IPS-18c (cell line): Measurements from ENCODE around the gene UBE2D2.
A peak's percentile ranks its signal among the peaks of the same experiment; 100 is the strongest.

Source experiments
- H3K4me3 ChIP-seq: 2 replicates; pipeline ENCODE4 v1.7.0; 2013; ENCODE audit warnings: low read depth, mild to moderate bottlenecking, low read length, moderate library complexity; ENCODE audit not compliant: insufficient read depth
- H3K9me3 ChIP-seq: one replicate; pipeline ENCODE4 v1.6.1; 2013; ENCODE audit warnings: mild to moderate bottlenecking, low read length, moderate library complexity; ENCODE audit not compliant: control insufficient read depth, insufficient read depth

UBE2D2 gene

DNA sequence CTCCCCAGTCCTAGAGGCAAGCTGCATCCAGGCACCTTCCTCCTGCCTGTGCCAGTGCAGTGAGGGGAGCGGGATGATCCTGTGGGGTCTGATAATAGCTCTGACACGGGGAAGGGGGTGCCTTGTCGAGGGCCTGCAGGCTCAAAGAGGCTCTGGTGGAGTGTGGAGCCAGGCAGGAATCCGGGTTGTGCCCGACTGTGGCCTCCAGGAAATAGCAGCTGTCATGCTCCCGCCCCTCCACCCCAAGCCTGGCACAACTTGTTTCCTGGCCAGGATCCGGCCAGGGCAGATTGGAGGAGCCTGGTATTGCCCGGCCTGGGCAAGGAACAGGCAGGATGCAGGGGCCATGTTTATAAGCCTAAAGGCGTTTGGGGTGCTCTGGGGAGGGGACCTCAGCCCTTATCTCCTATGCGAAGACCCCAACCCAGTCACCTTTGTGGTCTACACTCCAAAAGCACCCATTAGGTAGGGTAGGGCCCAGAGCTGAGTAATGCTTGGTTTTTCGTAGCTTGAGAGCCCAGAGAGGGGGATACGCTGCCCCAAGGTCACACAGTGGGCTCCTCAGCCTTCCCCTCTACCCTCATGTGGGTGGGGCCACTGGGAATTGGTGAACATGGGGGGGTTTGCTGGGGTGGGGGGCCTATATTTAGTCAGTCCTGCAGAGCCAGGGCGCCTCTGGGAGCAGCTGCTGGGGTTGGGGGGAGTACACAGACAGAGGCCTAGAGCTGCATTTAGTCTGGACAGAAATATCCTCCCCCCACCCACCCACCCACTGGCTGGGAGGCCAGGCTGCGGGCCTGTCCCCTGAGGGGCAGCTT is 99.2 kb downstream of the UBE2D2 start:
- peak overlapping the region; percentile 15; the same call in 1 of the 2 replicates for H3K4me3 ChIP-seq
- no peaks in the 10 kb centered on the region for H3K9me3 ChIP-seq

DNA sequence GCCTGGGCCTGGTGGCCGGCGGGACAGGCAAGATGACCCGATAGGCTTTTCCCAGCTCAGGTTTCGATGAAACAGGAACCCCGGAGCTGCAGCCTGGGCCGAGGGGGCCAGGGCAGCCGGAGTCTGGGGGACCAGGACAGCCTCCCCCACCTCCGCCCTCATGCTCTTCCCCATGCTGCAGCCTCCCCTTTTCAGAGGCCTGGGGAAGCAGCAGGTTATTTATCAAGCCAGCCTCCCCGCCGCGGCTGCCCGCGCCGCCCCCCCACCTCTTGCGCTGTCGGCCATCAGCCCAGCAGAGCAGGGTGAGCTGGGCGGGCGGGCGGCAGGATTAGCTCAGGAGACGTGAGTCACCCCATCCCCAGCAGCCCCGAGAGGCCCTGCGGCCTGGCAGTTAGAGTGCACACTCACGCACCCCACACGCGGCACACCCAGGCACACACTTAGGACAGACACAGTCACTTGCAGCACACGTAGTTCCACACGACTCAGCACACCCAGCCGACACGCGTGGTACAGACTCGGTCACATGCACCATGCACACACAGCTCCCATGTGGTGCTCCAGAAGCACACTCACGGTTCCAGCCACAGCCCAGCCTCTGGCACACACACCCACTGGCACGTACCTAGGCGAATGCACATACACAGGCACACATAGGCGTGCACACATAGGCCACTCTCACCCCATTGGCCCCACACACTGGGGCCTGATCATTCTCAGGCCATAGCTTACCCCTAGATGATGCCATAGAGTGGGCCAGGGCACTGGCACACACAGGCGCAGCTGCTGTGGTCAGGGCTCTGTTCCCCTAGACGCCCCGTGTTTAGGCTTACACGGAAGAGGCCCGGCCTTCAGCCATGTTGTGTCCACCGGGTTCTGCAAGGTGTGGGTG is 100.0 kb downstream of the UBE2D2 start:
- Histone ChIP-seq H3K4me3 (no peak overlapping the region), H3K9me3 (no peaks in the 10 kb centered on the region)

DNA sequence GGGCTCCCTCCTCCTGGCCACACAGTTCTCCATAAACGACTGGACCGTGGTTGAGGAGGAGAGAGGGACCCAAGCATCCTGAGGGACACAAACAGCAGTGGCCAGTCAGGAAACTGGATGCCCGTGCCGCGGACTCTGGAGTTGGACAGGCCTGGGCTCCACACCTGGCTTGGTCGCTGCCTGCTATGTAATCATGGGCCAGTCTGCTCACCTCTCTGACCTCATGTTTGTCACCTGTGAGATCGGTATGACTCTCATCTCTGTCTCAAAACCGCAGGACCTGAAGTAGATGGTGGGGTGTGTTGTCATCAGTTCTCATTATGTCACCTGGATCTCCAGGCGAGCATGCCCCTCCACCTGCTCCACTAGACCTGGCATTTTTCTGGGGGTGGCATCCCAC is 101.5 kb downstream of the UBE2D2 start:
- H3K4me3 ChIP-seq: no peak overlapping the region

DNA sequence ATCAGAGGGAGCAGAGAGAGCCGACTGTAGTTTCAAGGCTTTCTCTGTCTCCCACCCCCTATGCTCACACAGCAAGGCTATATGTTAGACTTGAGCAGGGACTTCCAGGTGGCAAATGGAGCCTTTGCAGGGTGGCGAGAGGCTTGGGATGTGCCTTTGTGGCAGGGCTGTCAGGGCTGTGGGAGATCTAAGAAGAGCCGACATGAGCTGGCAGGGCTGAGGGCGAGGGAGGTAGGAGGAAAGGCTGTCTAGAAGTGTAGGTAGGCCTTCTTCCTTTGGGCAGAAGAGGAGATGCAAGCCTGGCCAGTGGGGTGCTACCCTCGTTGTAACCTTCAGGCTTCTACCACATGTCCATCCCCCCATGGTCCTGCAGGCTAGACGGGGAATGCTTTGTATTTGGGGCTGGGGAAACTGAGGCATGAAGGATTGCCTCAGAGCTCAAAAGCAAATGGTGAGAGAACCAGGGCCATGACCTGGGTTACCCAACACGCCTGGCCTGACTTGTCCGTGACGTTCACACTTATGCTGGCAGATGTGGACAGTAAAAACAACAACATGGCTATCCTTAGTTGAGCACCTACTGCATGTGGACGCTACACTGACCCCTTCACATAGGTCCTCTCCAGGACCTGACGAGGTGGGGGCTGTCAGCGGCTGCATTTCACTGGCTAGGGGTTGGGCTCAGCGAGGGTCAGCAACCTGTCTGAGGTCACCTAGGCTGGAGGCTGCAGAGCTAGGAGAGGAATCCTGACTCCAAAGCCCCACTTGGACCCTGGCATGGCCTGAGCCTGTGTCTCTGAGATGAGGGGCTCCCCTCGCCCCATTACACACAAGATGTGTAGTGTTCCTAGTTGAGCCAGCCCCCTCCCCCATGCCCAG is 102.3 kb downstream of the UBE2D2 start:
- Histone ChIP-seq H3K9me3 (no peaks in the 10 kb centered on the region), H3K4me3 (no peak overlapping the region)

More for the DNA sequence above, 101.5 kb downstream of the UBE2D2 start:
- H3K9me3 ChIP-seq: no peaks in the 10 kb centered on the region

DNA sequence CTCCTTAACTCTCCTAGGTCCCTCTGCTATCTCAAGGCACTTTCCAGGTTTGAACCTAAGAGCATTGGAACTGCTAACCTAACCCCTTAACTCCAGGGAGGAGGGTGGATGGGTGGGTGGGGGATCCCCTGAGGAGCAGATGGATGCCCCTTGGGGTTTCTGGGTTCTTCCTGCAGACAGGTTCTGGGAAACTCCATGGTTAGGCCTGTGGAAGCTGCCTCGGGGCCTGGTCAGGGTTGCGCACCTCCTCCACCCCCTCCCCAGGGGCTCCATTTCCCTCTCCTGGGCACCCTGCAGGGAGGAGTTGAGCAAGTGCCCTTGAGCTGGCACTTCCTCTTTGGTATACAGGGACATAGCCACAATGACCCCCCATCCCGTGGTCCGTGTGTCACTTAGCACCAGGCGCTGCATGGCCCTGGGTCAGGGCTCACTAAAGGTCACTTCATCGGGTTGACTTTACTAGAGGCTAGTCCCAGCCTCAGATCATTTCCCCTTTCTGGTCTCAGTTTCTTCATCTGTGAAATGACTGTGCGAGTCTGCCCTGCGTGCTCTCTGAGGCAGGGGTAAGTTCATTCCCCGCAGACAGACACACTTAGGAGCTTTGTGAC is 103.1 kb downstream of the UBE2D2 start:
- Histone ChIP-seq H3K9me3 (no peaks in the 10 kb centered on the region), H3K4me3 (no peak overlapping the region)

DNA sequence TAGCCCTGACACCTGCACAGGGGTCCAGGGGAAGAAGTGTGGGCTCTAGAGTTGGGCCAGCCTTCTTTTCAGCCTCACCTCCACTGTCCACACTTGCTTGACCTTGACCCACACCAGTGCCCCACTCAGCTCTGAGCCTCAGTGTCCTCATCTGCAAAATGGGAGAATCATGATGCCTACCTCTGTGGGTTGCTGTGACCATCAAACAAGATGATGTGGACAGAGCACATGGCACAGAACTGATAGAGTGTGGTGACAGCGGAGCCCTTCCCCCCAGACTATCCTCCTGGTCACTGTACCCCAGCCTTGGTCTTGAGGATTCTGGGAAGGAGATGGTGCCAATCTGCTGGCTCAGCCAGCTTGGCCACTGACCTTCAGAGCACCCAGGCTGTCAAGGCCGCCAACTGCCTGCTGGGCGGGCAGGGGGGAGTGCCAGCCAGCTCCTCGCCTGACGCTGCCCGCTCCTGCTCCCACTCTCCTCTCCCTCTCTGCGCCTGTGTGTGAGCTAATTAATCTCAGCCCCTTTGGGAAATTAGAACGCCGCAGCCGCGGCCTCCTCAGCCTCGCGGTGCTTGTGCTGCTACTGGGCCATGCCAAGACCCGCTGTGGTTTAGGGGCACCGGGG is 103.7 kb downstream of the UBE2D2 start:
- Histone ChIP-seq H3K9me3 (no peaks in the 10 kb centered on the region), H3K4me3 (no peak overlapping the region)

DNA sequence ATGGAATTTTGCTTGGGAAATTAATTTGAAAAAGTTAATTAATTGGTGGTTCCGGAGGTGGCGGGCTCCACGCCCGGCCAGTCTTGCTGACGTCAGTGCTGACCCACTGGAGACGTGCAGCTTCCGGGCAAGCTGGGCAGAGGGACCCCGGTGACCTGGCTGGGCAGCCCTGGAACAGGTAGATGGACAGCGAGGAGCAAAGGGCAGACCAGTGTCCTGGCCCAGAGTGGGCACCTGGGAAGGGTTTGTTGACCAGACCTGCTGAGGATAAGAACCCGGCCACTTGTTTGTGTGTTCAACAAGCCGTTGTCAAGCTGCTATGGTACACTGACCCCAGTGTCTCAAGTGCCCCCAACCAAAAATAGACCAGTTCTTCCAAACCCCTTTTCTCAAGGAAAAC is 104.5 kb downstream of the UBE2D2 start:
- Histone ChIP-seq H3K4me3 (no peak overlapping the region), H3K9me3 (no peaks in the 10 kb centered on the region)

DNA sequence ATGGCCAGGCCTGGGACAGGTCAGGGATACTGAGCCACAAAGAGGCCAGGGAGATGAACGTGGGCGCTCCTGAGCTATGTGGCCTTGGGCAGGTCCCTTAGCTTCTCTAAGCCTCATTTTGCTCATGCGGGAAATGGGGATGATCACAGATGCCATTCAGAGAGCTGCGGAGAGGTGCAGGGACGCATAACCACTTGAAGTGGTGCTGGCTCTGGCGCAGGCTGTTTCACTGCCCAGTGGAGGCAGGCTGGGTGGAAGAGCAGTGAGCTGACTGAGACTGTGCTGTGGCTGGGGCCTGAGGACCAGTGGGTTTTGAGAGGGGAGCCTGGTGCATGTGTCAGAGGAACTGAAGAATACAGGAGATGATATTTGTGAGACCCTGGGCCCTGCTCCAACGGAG is 105.4 kb downstream of the UBE2D2 start:
- Histone ChIP-seq H3K4me3 (no peak overlapping the region), H3K9me3 (no peaks in the 10 kb centered on the region)

DNA sequence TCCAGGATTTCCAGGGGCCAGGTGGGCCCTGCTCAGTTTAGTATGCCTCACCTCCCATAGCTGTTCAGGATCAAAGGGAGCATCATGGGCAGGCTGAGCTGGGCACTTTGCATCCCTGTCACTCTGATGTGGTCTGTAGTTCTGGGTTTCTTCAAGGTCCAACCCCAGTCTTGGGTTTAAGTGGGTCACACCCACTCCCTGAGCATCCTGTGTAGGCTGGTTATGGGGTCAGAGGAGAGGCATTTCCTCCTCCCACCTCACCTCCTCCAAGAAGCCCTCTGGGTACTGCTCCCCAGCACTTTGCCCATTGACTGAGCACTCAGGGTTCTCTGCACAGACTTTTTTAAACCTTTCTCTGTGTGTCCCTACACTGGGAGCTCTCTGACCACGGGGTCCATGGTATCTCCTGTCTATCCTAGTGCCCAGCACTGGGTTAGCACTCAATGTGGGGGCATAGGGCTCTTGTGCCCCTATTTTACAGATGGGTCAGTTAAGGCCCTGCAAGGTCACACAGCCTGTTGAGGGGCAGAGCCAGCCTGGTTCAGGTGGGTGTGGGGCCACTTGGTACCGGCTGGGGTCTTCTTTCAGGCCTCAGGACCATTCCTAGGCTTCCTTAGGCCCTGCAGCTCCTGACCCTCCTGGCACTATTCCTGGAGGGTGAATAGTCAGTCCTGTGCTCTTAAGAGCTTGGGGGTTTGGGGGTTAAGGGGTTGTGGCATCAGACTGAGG is 106.0 kb downstream of the UBE2D2 start:
- Histone ChIP-seq H3K9me3 (no peaks in the 10 kb centered on the region), H3K4me3 (no peak overlapping the region)

DNA sequence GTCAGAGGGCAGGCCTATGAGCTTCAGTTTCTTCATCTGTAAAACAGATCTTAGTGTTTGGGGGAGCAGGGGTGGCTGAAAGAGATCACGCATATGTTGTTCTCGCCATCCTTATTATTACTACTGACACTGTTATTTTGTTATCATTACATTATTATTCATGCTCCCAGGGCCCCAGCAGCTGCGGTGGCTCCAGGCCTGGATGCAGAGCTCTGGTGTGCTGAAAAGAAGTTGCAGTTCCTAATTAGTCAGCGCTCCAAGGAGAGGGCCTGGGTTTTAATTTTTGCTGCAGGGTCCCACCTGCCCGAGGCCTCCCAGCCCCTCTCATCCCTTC is 106.6 kb downstream of the UBE2D2 start:
- Histone ChIP-seq H3K9me3 (no peaks in the 10 kb centered on the region), H3K4me3 (no peak overlapping the region)

DNA sequence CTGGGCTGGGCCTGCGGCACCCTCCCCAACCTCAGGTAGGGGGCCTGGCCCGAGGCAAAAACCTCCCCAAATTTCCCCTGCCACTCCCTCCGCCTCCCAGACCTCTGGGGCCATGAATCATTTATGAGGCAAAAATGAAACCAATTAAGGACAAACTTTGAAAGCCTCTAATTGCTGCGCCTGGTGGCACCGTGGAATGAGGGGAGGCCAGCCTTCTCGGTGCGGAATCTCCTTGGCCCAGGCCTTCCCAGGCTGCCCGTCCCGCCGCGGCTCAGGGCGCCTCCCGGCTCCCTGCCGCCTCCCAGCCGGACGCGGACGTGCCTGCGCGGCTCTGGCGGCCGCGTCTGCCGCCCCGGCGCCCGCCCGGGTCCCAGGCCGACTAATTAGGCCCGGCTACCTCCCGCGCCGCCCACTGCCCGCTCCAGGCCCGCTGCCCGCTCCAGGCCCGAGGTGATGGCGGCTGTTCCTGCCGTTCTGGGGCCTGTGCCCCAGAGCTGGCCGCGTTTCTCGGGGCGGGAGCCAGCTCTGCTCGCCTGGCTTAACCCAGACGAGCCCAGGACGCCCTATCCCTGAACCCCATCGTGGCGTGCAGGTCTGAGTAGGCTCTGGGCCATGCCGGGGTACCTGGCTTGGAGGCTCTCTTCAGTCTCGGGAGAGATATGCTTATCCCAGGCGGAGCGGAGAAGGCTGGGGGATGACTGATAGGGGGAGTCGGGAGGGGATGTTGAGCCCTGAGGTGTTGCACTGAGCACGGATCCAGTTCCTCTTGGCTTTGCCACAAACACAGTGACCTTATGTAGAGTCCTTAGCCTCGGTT is 107.1 kb downstream of the UBE2D2 start:
- H3K9me3 ChIP-seq: no peaks in the 10 kb centered on the region
- H3K4me3 ChIP-seq: no peak overlapping the region; the same call in 1 of the 2 replicates

DNA sequence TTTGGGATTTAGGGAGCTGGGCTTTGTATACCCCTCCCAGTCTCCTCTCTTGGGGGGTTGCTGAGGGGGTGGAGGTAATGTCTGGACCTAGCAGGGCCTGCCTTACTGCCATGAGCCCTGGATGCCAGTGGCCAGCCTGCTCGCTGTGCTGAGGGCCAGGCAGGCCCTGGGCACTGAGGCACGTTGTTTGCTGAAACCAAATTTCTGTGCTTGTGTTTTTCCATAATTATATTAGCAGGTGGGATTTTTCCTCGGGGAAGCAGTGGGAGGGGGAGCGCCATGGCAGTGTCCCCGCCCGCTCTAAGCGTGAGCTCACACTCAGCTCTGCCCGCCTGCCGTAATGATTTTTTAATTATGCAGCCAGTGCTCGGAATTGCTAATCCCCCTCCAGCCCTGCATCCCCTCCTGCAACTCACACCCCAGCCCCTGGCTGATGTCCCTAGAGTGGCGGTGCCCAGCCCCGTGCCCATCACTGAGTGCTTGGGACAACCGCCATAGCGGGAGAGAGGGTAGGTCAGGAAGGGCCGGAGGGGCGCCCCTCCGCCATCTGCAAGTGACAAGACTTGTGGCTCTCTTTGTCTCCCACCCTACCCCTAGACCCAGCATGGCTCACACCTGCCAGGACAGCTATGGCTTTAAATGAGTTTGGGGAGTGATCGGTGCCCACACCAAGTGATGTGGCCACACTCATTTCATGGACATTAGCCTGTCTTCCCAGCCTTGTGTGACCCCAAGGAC is 108.0 kb downstream of the UBE2D2 start:
- H3K9me3 ChIP-seq: no peaks in the 10 kb centered on the region
- no peak overlapping the region; the same call in 1 of the 2 replicates for H3K4me3 ChIP-seq

DNA sequence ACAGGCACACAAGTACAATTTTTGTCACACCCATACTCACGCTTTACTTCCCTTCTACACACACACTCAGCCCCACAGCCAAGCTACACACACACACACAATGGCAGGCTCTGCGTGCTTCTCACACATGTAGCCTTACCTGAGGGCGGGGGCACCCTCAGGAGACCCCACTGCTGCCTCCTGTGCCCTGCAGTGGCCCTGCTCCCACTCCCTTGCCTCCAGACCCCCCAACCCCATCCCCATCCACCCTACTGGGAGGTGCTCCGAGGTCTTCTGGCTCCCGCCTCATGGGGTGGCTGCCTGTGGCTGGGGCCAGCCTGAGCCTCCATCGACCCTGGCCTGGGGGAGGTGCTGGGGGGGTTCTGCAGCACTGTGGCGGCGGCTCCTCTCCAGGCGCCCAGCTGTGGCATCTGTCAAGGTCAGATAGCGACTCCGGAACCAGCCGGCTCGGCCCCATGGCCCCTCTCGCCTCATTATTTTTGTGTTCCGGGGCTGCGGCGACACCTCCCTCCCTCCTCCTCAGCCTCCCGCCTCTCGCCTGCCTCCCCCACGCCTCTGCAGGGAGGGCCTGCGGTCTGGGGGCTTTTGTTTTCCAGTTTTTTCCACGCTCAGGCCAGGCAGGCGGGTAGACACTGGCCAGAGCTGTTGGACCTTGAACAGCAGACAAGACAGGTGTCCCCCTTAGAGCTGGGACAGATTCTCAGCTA is 108.7 kb downstream of the UBE2D2 start:
- H3K9me3 ChIP-seq: no peaks in the 10 kb centered on the region
- H3K4me3 ChIP-seq: no peak overlapping the region; the same call in 1 of the 2 replicates

DNA sequence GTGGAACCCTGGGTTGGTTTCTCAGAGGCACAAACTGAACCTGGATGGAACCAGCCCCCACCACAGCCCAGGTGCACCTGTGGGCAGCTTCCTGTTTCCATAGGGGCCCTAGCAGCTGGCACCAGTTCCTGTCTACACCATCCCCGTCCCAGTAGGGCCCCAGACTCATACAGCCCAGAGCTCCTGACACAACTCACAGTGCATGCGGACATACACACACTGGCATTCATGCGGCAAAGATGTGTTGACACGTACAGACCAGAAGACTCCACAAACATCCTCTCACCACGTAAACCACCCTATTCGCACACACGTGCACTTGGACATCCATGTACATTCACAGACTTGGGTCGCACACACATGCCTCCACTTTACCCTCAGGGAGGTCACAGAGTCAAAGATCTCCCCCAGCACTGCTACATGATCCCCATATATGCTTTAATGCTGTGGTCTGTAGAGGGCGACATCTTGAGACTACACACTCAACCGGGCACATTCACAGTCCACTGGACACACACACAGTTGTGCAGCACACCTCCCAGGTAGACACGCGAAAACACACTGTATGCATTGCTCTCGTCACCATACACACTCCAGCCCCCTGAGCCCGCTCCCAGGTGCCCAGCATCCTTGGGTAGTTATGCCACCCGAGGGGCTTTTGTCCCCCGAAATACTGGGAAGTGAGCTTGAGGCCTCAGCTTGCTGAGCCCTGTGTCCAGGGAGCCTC is 109.4 kb downstream of the UBE2D2 start:
- no peak overlapping the region; the same call in 1 of the 2 replicates for H3K4me3 ChIP-seq

More for the DNA sequence above, 109.4 kb downstream of the UBE2D2 start:
- no peaks in the 10 kb centered on the region for H3K9me3 ChIP-seq
